IPS DF 4.7 (cell line): ENCODE data around the gene ADGRD1.

Experiments
- DNase-seq: peaks from one replicate; pipeline ENCODE4 v3.0.0-alpha.2; 2013; ENCODE audit warnings: low spot score; ENCODE audit errors: extremely low read depth

The ADGRD1 gene

DNA sequence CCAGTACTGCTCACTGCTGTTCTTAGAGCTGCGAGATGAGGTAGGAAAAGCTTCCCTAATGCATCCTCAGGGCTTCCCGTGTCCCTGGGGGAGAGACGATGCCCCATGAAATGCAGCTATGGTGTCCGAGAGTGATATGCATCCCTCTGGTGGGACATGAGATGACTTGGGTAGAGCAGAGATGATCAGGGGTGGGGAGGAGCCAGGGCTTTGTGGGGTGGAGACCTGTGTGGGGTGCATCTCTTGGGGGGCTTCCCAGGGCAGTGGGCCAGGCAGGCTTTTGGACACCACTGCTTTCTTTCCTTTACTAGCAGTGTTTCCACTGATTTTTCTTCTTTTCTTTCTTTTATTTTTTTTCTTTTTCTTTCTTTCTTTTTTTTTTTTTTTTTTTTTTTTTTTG is 147.3 kb downstream of the ADGRD1 start:
- no peak for DNase-seq

DNA sequence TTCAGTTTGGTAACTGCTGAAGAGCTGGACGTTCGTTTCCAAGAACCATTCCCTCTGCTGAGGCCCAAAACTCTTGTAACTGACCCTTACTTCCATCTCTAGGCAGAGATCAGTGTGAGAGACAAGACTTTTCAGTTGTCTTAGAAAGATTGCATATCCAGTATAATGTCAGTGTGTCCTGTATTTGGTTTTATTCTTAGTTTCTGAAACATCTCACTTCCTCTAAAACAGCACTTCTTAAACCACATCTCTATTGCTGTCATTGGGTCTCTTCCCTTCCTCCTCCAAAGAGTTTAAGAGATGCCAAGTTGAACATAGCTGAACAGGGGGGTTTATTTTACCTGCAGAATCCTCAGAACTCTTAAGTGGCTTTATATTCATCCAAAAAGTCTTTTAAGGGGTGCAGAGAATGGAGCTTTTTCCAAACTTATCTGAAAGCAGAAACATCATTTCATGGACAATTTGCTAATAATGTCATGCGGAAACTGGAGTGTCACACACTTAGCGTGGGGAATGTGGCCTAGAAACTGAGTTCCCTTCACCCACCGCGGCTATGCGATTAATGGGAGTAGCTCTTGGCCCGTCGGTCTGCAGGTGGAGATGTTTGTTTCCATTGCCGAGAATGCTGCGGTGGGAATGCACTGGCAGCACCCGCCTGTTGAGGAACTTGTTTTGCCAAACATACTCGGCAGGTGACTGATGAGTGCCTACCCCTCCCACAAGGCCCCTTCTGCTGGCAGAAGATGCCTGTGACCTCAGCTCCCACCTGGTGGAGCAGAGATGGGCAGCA is 148.2 kb downstream of the ADGRD1 start:
- DNase-seq = no peak

GRCh38 chr12:131102493-131102931 is 148.8 kb downstream of the ADGRD1 start:
- DNase-seq = no peak

- DNase-seq = no peak
These were observed 149.4 kb downstream of the ADGRD1 start for GRCh38 chr12:131102991-131103668.

DNA sequence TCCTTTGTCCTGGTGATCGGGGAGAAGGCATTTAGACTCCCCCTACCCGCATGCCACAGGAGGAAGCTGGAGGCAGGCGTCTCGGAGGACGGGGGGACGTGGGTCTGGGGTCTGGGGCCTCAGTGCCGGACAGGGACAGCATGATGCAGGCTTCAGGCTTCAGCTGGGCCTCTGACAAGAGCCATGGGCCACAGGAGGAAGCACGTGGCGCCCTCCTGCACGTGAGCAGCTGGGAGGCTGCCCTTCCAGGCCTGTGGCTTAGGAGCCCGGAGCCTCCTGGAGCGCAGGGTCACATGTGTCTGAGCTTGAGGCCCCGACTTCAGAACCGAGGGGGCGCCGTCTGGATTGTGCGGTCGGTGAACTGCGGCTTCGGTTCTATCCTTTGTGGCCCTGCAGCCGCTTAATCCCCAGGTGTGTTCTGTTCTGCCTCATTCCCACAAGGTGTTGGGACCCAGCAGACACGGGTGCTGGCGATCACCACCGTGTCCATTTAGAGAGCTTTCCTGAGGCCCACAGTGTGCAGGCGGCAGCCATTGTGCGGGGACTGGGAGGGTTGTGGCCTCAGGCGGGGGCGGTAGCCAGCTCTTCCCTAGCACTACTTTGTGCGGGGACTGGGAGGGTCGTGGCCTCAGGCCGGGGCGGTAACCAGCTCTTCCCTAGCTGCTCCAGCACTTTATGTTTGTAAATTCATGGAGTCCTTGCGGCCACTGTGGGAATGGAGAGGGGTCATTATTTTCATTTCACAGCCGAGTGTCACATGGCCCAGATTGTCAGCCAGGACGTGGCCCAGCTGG is 150.2 kb downstream of the ADGRD1 start:
- no peak for DNase-seq

DNA sequence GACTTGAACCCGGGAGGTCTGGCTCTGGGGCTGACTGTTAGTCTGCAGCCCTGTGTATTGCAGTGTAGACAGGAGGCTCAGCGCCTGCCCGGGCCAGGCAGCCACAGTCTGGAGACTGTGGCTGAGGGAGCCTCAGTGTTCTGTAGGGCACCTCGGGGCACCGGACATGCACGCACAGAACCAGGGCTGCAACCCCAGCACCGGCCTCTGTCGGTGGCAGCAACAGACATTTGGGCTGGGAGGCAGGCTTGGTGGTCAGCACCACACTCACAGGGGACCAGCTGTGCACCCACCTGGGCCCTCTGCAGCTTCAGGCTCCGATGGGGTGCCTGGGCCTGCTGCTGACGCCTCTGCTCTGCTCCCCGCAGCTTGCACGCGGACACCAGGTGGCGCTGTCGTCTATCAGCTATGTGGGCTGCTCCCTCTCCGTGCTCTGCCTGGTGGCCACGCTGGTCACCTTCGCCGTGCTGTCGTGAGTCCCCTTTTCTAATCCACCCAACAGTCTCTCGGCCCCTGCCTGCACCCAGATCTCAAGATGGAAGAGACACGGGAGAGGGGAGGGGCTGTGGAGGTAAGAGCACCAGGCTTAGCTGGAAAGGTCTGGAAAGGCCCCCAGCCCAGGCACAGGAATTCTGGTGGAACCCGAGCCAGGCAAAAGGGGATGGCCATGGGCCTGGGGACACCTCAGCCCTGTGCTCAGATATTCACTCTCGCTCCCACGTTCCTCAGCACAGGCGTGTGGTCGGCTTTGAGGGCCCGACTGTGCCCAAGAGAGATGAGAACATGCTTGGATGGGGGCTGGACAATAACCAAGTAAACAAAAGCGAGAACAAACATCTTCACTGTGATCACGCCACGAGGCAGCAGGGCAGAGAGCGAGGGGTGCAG is 151.0 kb downstream of the ADGRD1 start:
- DNase-seq = peak; percentile 53

DNA sequence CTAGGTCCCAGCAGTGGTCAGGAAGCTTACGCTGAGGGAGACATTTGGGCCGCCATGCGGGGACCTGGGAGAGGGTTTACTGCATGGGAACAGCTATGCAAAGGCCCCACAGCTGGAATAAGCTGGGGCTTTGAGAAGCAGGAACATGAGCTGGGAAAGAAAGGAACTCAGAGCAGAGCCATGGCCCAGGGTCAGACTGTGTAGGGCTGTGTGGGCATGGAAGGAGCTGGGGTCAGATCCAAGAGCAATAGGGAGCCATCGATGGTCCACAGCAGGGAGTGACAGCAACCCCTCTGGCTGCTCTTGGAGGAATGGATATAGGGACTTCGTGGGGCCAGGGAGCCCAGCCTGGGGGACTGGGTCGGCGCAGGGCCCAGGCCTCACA is 151.6 kb downstream of the ADGRD1 start:
- DNase-seq = no peak

DNA sequence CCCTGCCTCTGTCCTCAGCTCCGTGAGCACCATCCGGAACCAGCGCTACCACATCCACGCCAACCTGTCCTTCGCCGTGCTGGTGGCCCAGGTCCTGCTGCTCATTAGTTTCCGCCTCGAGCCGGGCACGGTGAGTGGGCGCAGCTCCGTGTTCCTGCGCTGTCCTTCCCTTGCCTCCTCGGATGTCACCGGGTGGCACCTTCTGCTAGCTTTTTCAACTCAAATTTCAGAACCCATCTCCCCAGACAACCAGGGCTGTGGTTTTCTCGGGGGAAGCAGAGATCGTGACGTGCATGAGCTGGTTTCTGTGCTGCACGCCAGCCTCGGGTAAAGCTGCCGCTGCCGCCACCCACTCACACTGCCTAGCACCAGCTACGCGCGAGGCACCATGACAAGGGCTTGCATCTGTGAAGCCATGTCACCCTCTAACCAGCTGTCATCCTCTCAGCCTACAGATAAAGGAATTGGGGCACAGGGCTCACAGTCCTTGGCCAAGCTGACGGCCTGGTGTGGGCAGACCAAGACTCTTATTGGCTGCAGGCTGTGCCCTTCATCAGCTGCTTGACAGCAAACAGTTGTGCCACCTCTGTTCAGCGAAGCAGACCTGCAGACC is 152.1 kb downstream of the ADGRD1 start:
- no peak for DNase-seq

DNA sequence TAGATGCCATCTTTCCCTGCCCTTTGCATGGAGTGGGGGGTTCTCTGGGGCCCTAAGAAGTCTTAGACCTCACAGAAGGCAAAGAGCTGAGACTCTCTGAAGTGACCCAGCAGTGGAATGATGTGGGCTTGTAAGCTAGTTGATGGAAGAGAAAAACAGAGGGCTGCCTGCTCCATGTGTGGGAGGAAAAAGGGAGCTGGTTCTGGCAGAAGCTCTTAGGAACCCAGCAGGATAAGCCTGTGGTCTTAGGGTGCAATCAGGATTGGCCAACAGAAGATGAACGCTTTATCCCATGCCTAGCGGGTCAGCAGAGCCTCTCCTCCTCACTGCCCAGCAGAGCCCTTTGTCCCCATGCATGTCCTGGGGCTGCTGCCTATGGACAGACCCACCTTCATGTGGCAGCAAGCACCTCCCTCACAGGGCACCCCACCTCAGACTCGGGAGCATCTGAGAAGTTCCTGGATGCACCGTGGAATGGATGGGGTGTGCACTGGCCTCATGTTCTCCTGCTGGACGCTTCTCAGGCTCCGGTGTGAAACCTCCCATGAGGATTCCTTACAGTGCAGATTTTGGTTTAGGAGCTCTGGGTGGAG is 152.7 kb downstream of the ADGRD1 start:
- DNase-seq = no peak

DNA sequence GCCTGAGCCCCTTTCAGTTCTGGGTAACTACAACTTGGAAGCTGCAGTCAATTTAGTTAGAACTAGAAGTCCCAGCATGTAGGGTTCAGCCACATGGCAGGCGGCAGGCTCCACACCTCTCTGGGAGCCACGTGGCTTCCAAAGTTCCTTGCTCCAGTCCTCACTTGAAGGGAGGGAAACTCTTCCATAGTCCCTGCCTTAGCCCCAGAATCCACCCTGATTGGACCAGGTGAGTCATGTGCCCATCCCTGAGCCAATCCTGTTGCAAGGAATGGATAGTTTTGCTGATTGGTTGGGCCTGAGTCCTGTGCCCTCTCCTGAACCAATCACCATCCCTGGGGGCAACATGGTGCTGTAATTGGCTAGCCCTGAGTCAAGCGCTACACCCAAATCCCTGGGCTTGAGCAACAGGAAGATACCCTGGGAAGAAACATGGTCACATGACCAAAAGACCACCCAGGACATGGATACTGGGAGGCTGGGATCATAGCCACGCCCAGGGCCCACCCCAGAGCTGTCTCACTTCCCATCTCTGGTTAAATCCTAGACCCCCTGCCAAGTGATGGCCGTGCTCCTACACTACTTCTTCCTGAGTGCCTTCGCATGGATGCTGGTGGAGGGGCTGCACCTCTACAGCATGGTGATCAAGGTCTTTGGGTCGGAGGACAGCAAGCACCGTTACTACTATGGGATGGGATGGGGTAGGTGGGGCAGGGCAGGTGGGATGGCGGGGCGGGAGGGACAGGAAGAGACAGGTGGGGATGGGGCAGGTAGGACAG is 154.7 kb downstream of the ADGRD1 start:
- DNase-seq = no peak

GRCh38 chr12:131111446-131111845 is 157.7 kb downstream of the ADGRD1 start:
- DNase-seq = no peak

DNA sequence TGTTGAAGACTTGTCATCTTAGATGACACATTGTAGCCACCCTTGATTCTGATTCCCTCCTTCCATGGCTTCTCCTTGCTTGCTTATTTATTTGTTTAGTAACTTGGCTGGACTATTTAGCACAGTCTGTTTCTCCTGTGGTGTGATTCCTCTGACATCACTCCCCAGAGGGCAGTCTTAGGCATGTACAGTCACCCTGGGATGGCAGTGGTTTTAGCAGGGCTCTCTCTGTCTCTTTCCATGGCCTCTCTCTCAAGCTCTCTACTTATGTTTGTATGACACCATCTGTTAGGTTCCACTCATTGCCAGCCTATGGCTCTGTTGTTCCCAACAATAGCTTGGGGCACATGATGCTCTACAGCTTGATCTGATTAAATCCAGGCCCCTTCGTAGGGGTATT is 158.3 kb downstream of the ADGRD1 start:
- no peak for DNase-seq

GRCh38 chr12:131112700-131113290 is 159.1 kb downstream of the ADGRD1 start:
- no peak for DNase-seq

DNA sequence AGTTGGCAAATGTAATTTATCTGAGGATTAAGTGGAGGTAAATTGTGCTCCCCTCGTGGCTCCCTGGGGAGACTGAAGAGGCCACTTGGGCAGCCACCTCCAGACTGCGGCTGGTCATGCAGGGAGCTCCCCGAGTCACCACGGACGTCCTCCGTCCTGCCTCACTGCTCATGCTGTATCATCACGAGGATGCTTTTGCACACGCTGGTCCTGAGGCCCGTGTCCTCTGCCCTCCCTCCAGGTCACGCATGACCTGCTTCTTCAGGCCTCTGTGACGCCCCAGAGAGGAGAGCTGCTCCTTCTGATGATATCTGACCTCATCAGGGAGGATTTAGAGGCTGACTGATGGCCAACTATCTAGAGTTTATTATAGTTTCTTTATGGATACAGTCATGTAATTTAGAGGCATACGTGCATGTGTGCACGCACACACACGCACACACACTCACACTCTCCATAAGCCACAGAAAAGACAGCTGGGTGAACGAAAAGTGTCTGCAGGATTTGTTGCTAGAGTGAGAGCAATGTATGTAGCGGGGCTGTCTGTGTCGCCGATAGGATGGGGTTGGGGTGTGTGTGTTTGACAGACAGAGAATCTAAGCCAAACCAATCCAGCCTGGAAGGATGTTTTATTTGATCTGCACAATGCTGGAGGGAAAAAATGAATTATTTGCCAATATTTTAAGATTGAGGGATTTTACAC is 160.0 kb downstream of the ADGRD1 start:
- no peak for DNase-seq

DNA sequence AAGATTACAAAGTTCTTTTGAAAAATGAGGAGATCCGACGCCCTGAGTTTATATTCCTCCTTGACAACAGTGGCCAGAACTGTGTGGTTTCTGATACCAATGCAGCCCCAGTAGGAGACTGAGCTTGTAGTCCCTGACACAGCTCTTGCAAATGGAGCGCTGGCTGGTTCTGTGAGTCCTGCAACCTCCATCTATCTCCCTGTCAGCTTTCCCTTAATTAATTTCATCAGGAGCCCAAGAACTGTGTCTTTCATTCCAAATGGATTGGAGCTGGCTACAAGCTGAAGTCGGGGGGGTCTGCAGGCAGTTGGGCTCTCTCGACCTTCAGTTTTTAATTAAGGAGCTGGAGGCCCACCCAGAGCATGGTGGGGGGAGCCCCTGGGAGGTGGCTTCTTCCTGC is 160.6 kb downstream of the ADGRD1 start:
- DNase-seq = no peak

- DNase-seq = no peak
These were observed 161.4 kb downstream of the ADGRD1 start for GRCh38 chr12:131114942-131115584.

DNA sequence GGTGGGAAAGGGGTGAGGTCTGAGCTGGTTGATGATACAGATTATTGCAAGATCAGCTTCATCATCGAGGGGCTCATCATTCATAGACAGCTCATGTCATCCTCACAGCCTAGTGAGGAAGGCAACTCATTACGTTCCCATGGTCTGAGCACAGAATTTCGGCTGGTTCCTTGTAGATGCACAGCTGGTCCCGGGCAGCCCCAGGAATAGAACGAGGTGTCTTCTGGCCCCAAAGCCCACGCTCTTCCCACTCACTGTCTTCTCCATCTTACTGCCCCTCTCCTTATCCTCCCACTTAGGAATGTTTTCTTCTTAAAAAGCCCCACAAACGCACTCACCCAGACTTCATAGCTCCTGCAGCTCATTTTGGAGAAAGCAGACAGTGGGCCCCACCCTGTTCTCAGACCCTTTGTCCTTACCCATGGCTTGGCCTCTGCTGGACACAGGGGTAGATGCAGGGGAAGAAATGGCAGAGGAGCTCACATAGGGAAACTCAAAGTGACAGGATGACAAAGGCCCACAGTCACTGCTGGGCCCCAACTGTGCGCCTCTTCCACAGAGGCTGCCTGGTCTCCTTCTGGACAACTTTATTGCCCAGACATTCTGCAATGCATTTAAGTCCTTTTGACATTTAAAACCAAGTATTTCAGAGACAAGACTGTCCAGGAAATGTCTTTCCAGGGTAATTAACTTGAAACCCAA is 162.2 kb downstream of the ADGRD1 start:
- no peak for DNase-seq
